HepG2 (cell line): Measurements from ENCODE around the gene GNA12. TPM values are rescaled to one million over a fixed set of nuclear protein-coding genes. Genes with fewer than 3 reads are reported as not detected.
A peak's percentile ranks its signal among the peaks of the same experiment; 100 is the strongest.
"Not testable (repeated sequence)": the region's sequence is repeated elsewhere in the genome, so short reads cannot be mapped to it uniquely, and the experiment has no call there.

ENCODE experiments used
- ATAC-seq: fragments of 200-7000 bp; cut with Tn5 transposase; 3 replicates; pipeline ENCODE4 v1.9.1; 2020; ENCODE audit warnings: mild to moderate bottlenecking, moderate library complexity
- BruUV-seq: library from RNA; stranded (reverse); fragments of 400-500 nt; replicated peaks from 2 replicates; lab custom pipeline; 2021; lab: Mats Ljungman, UMichigan
- CTCF ChIA-PET: fragments of 300-600 bp; formaldehyde crosslinking; extraction: SDS; loops from one replicate; lab custom pipeline; 2021; ENCODE audit warnings: low total read pairs, inconsistent platforms, low intra/inter-chr PET ratio; lab: Yijun Ruan, JAX
- POLR2A ChIA-PET: fragments of 350-600 bp; sonication (Branson Sonifier 250); formaldehyde crosslinking; loops from one replicate; lab custom pipeline; 2020; ENCODE audit warnings: antibody characterized with exemption, inconsistent platforms; lab: Yijun Ruan, JAX
- DNase-seq: peaks from one replicate; pipeline ENCODE4 v3.0.0-alpha.2; 2015; ENCODE audit warnings: low spot score
- FAIRE-seq: peaks from 3 replicates; lab custom pipeline; 2011; peaks lifted over from hg19 to GRCh38; lab: Jason Lieb, UNC
- H2AFZ ChIP-seq: one replicate; pipeline ENCODE4 v1.6.1; 2011; ENCODE audit warnings: low read length, inconsistent platforms
- H3K27ac ChIP-seq: fragments of 300-600 bp; 3 replicates; pipeline ENCODE4 v1.8.0; 2011; ENCODE audit warnings: mixed run types, mild to moderate bottlenecking, mixed read lengths, low read length, inconsistent platforms; ENCODE audit not compliant: insufficient read depth; ENCODE audit errors: extremely low read length
- H3K27me3 ChIP-seq, 2 experiments: fragments of 200-600 bp in 1 of 2; 2 replicates in 1 of 2; 3 replicates in 1 of 2; pipeline versions ENCODE4 v1.6.0 to v1.8.0; 2011; ENCODE audit warnings: low read length in 2 of 2, mild to moderate bottlenecking in 2 of 2, moderate library complexity in 2 of 2, inconsistent platforms in 1 of 2; ENCODE audit not compliant: insufficient read depth in 2 of 2, control insufficient read depth in 1 of 2
- H3K36me3 ChIP-seq, 2 experiments: fragments of 200-600 bp in 1 of 2; replicated peaks in 1 of 2; 2 replicates in 1 of 2; 3 replicates in 1 of 2; pipeline versions ENCODE4 v1.5.1 to v1.8.0; 2011; ENCODE audit warnings: low read length in 2 of 2, inconsistent platforms in 1 of 2; ENCODE audit not compliant: insufficient read depth in 2 of 2, control insufficient read depth in 1 of 2
- H3K4me1 ChIP-seq: 2 replicates; pipeline ENCODE4 v1.5.1; 2012; ENCODE audit warnings: low read length, inconsistent platforms; ENCODE audit not compliant: insufficient read depth
- H3K4me2 ChIP-seq: 2 replicates; pipeline ENCODE4 v1.6.0; 2011; ENCODE audit warnings: low read depth, low read length, inconsistent platforms
- H3K4me3 ChIP-seq, 3 experiments: fragments of 200-600 bp in 1 of 3; sonication (generic), shearing (Covaris generic) in 1 of 3; replicated peaks in 1 of 3; 2 replicates each; pipeline ENCODE4 v1.5.1; 2011 to 2016; ENCODE audit warnings: low read length in 3 of 3, inconsistent platforms in 2 of 3, low read depth in 2 of 3, mild to moderate bottlenecking in 2 of 3, control low read depth in 1 of 3, mixed read lengths in 1 of 3; ENCODE audit not compliant: insufficient read depth in 1 of 3
- H3K79me2 ChIP-seq: one replicate; pipeline ENCODE4 v1.6.1; 2011; ENCODE audit warnings: low read length, inconsistent platforms; ENCODE audit not compliant: insufficient read depth
- H3K9ac ChIP-seq: 2 replicates; pipeline ENCODE4 v1.6.0; 2011; ENCODE audit warnings: mild to moderate bottlenecking, low read depth, low read length, inconsistent platforms; ENCODE audit not compliant: insufficient read depth
- H3K9me3 ChIP-seq: 2 replicates; pipeline ENCODE4 v1.5.1; 2012; ENCODE audit warnings: mild to moderate bottlenecking, low read length
- H4K20me1 ChIP-seq: 2 replicates; pipeline ENCODE4 v1.6.0; 2011; ENCODE audit warnings: inconsistent platforms, mild to moderate bottlenecking, low read length, moderate library complexity; ENCODE audit not compliant: insufficient read depth
- ARID4A ChIP-seq: sonication (generic); formaldehyde crosslinking; IDR thresholded peaks from 2 replicates; pipeline ENCODE4 v1.5.0; 2020; ENCODE audit warnings: mild to moderate bottlenecking, missing genetic modification reagents, borderline replicate concordance
- FOXP1 ChIP-seq, 2 experiments: fragments of 450-650 bp in 1 of 2; IDR thresholded peaks; 2 replicates each; pipeline ENCODE4 v1.6.1; 2017 to 2018; ENCODE audit warnings: antibody characterized with exemption in 1 of 2
- GABPB1 ChIP-seq: IDR thresholded peaks from 2 replicates; pipeline ENCODE4 v1.6.1; 2016; ENCODE audit warnings: mild to moderate bottlenecking, missing genetic modification reagents, moderate library complexity, missing compliant biosample characterization
- HIC2 ChIP-seq: sonication (generic); formaldehyde crosslinking; IDR thresholded peaks from 2 replicates; pipeline ENCODE4 v1.9.0; 2022; ENCODE audit warnings: low read depth, missing genetic modification reagents
- HNF4A ChIP-seq: sonication (generic); formaldehyde crosslinking; IDR thresholded peaks from 2 replicates; pipeline ENCODE4 v1.4.0; 2020; ENCODE audit warnings: missing genetic modification reagents
- MTA1 ChIP-seq: sonication (generic); formaldehyde crosslinking; IDR thresholded peaks from 2 replicates; pipeline ENCODE4 v1.4.0; 2020; ENCODE audit warnings: missing genetic modification reagents, mild to moderate bottlenecking, borderline replicate concordance
- ZNF292 ChIP-seq: sonication (generic); formaldehyde crosslinking; IDR thresholded peaks from 2 replicates; pipeline ENCODE4 v1.8.1; 2022; ENCODE audit warnings: mild to moderate bottlenecking, low read depth, missing genetic modification reagents, borderline replicate concordance
- ZNF563 ChIP-seq: sonication (generic); formaldehyde crosslinking; IDR thresholded peaks from 2 replicates; pipeline ENCODE4 v1.8.0; 2022; ENCODE audit warnings: mild to moderate bottlenecking, moderate library complexity, missing genetic modification reagents
- ZNF691 ChIP-seq: sonication (generic); formaldehyde crosslinking; IDR thresholded peaks from 2 replicates; pipeline ENCODE4 v1.4.0; 2020; ENCODE audit warnings: missing genetic modification reagents, low read depth, mild to moderate bottlenecking, borderline replicate concordance
- WGBS: methylation state at CpG from one replicate; pipeline ENCODE4 v1.1.6; 2017; ENCODE audit warnings: low lambda C conversion rate; 5-methylcytosine and 5-hydroxymethylcytosine counted together
- in situ Hi-C: cut with HindIII; loops from 2 replicates; pipeline ENCODE4 v1.10.0; 2017; ENCODE audit warnings: low pct_unique_long_range_greater_than_20kb; ENCODE audit not compliant: extremely low pct_ligation_motif_present
- intact Hi-C: fragments of 100-400 bp; cut with micrococcal nuclease; formaldehyde crosslinking; loops from one replicate; pipeline ENCODE4 v1.10.0; 2022; ENCODE audit not compliant: unreplicated experiment
- polyA plus RNA-seq, 8 experiments: library from polyadenylated mRNA; depleted of rRNA in 3 of 8; stranded (reverse) in 7 of 8; unstranded in 1 of 8; fragments of >200 nt; fragmentation: Illumina TruSeq in 4 of 8; extraction: Trizol in 4 of 8; gene quantifications; 2 replicates each; pipeline versions ENCODE4 v1.2.1 to v1.2.3, GENCODE V29; 2011 to 2016; ENCODE audit warnings: low read depth in 4 of 8, missing spikeins in 1 of 8, mixed read lengths in 1 of 8; ENCODE audit not compliant: insufficient read depth in 1 of 8
- total RNA-seq, 5 experiments: library from RNA; depleted of rRNA; stranded (reverse); fragments of >200 nt; fragmentation: Illumina TruSeq; extraction: Trizol; gene quantifications; 2 replicates each; pipeline ENCODE4 v1.2.3, GENCODE V29; 2016; ENCODE audit warnings: low read depth in 1 of 5

The GNA12 gene
- total and polyA plus RNA-seq, 2 of the 13 experiments (the other 11 are each of a cell fraction or from before 2014, with no cell fraction given) = 16.2 to 50.9 TPM

GRCh38 chr7:2680256-2680655, 163.9 kb downstream of the GNA12 start (continued):
- TF ChIP-seq FOXP1 (IDR thresholded peaks at IDR 0.05) = no peak
- TF ChIP-seq FOXP1 (CRISPR knock-in tag; IDR thresholded peaks at IDR 0.05) = no peak

GRCh38 chr7:2679135-2680127, 164.7 kb downstream of the GNA12 start:
- POLR2A ChIA-PET, H4K20me1 ChIP-seq, in situ Hi-C loops, H3K27ac ChIP-seq, H2AFZ ChIP-seq, FAIRE-seq, BruUV-seq, H3K36me3 ChIP-seq, DNase-seq, H3K9me3 ChIP-seq, H3K79me2 ChIP-seq, CTCF ChIA-PET, H3K9ac ChIP-seq: not testable (repeated sequence)
- Histone ChIP-seq H3K4me3 (peak overlapping the region in 2 of 3 experiments; percentile 13 to 43; a peak in 2 of 6 replicates), H3K4me1 (peaks cover 15% of the 10 kb centered on the region), H3K4me2 (peak overlapping the region; percentile 53; the same call in 1 of the 2 replicates), H3K27me3 (peaks cover 3 to 47% of the 10 kb centered on the region in 2 experiments; a peak in 4 of 5 replicates)
- ATAC-seq = peak; percentile 68
- 11% methylated on average over 27 of the region's 64 CpGs for WGBS
- intact Hi-C loops = loop anchor here (5.0 kb wide), 1 partner anchor 227 kb away; no protein-coding TSS in a partner anchor
- 0 out of 2 replicates have a peak, but pooled peaks have one; percentile 32 for TF ChIP-seq ZNF691
- TF ChIP-seq GABPB1 = peak; percentile 30; the same call in 1 of the 2 replicates
- TF ChIP-seq MTA1 (CRISPR knock-in tag) = peak; percentile 40; the same call in 1 of the 2 replicates
- peak; percentile 47; the same call in 1 of the 2 replicates for TF ChIP-seq HIC2 (CRISPR knock-in tag)
- peak; percentile 67; the same call in 1 of the 2 replicates for TF ChIP-seq ZNF563
- TF ChIP-seq HNF4A (CRISPR knock-in tag) = peak; percentile 63; the same call in 1 of the 2 replicates
- TF ChIP-seq ARID4A (CRISPR knock-in tag) = peak; percentile 43; the same call in 1 of the 2 replicates
- 0 out of 2 replicates have a peak, but pooled peaks have one; percentile 42 for TF ChIP-seq ZNF292 (CRISPR knock-in tag)
